Karpas-422 (cell line): ENCODE data around the gene TGFBR3L. TPM values are rescaled to one million over a fixed set of nuclear protein-coding genes. Genes with fewer than 3 reads are reported as not detected.

ENCODE experiments used
- DNase-seq: peaks from one replicate; pipeline ENCODE4 v3.0.0-alpha.2; 2015
- H2AFZ ChIP-seq: fragments of 200-600 bp; sonication (generic); 2 replicates; pipeline ENCODE4 v1.6.1; 2014; ENCODE audit warnings: antibody characterized with exemption, low read length, mixed read lengths
- H3K27ac ChIP-seq: fragments of 200-600 bp; sonication (generic); 2 replicates; pipeline ENCODE4 v1.5.1; 2014; ENCODE audit warnings: mild to moderate bottlenecking, low read length, moderate library complexity
- H3K27me3 ChIP-seq: fragments of 200-600 bp; sonication (generic); 2 replicates; pipeline ENCODE4 v1.6.1; 2014; ENCODE audit warnings: low read length, mixed read lengths
- H3K36me3 ChIP-seq: fragments of 200-600 bp; sonication (generic); 2 replicates; pipeline ENCODE4 v1.6.1; 2014; ENCODE audit warnings: low read length, mixed read lengths; ENCODE audit not compliant: insufficient read depth
- H3K4me1 ChIP-seq: fragments of 200-600 bp; sonication (generic); 2 replicates; pipeline ENCODE4 v1.6.1; 2014; ENCODE audit warnings: mild to moderate bottlenecking, low read length, mixed read lengths
- H3K4me2 ChIP-seq: fragments of 200-600 bp; sonication (generic); 2 replicates; pipeline ENCODE4 v1.6.1; 2014; ENCODE audit warnings: low read length, low read depth, mild to moderate bottlenecking; ENCODE audit not compliant: poor library complexity, severe bottlenecking
- H3K4me3 ChIP-seq: fragments of 200-600 bp; sonication (generic); 2 replicates; pipeline ENCODE4 v1.5.1; 2014; ENCODE audit warnings: mild to moderate bottlenecking, antibody characterized with exemption, low read length, mixed read lengths
- H3K79me2 ChIP-seq: fragments of 200-600 bp; sonication (generic); 2 replicates; pipeline ENCODE4 v1.6.1; 2014; ENCODE audit warnings: mild to moderate bottlenecking, low read length, mixed read lengths
- H3K9ac ChIP-seq: fragments of 200-600 bp; sonication (generic); 2 replicates; pipeline ENCODE4 v1.6.0; 2014; ENCODE audit warnings: low read length
- H3K9me2 ChIP-seq: fragments of 200-600 bp; sonication (generic), shearing (Covaris generic); replicated peaks from 2 replicates; pipeline ENCODE4 v1.6.0; 2014; ENCODE audit warnings: mild to moderate bottlenecking, low read length, moderate library complexity; ENCODE audit not compliant: insufficient read depth
- H3K9me3 ChIP-seq: fragments of 300-700, 200-600 bp; sonication (generic); 2 replicates; pipeline ENCODE4 v1.6.1; 2014; ENCODE audit warnings: low read length, mixed read lengths
- H4K20me1 ChIP-seq: fragments of 200-600 bp; sonication (generic); 2 replicates; pipeline ENCODE4 v1.6.1; 2014; ENCODE audit warnings: mild to moderate bottlenecking, antibody characterized with exemption, low read length, low read depth; ENCODE audit not compliant: insufficient read depth
- total RNA-seq: library from RNA; depleted of rRNA; stranded (reverse); fragments of >200 nt; shearing (Covaris generic); gene quantifications from 2 replicates; pipeline ENCODE4 v1.2.3, GENCODE V29; 2014; ENCODE audit warnings: low replicate concordance; rRNA removed

TGFBR3L gene
- not detected in 2 replicates for total RNA-seq

- H3K4me2 ChIP-seq = peak within 1 kb of the TSS; percentile 62
- no peak for DNase-seq
- peak within 1 kb of the TSS; percentile 65; the same call in 1 of the 2 replicates for H3K9ac ChIP-seq
- H3K4me3 ChIP-seq = peak within 1 kb of the TSS; percentile 57; the same call in 1 of the 2 replicates
- no peaks in the 10 kb centered on the region for H3K9me3 ChIP-seq
- no peaks in the 10 kb centered on the region for H3K79me2 ChIP-seq
- H2AFZ ChIP-seq = no peak within 1 kb of the TSS
- no peaks in the 10 kb centered on the region for H4K20me1 ChIP-seq
- no peaks in the 10 kb centered on the region for H3K27me3 ChIP-seq
- peaks cover 26% of the 10 kb centered on the region for H3K4me1 ChIP-seq
- H3K9me2 ChIP-seq = no peaks in the 10 kb centered on the region
- no peak within 1 kb of the TSS for H3K27ac ChIP-seq
- no peaks in the 10 kb centered on the region for H3K36me3 ChIP-seq
These were observed at the start of gene TGFBR3L for GRCh38 chr19:7914598-7915045. TGFBR3L (plus strand) TSS chr19:7914830.

- Histone ChIP-seq H3K79me2 (no peaks in the 10 kb centered on the region), H3K27me3 (no peaks in the 10 kb centered on the region), H2AFZ (no peak overlapping the region), H3K36me3 (no peaks in the 10 kb centered on the region), H3K9me3 (no peaks in the 10 kb centered on the region), H4K20me1 (no peaks in the 10 kb centered on the region; the same call in 1 of the 2 replicates), H3K4me3 (no peak overlapping the region), H3K27ac (no peak overlapping the region), H3K4me1 (no peaks in the 10 kb centered on the region), H3K9me2 (no peaks in the 10 kb centered on the region), H3K9ac (no peak overlapping the region), H3K4me2 (no peak overlapping the region)
- DNase-seq = peak; percentile 52
These were observed 49.2 kb upstream of the TGFBR3L start for GRCh38 chr19:7865262-7865911.

- DNase-seq = no peak
- no peaks in the 10 kb centered on the region for H3K9me3 ChIP-seq
- H3K4me2 ChIP-seq = no peak overlapping the region
- H3K4me1 ChIP-seq = no peaks in the 10 kb centered on the region
- no peaks in the 10 kb centered on the region for H3K79me2 ChIP-seq
- H3K9ac ChIP-seq = no peak overlapping the region
- H4K20me1 ChIP-seq = no peaks in the 10 kb centered on the region; the same call in 1 of the 2 replicates
- H2AFZ ChIP-seq = no peak overlapping the region
- H3K4me3 ChIP-seq = no peak overlapping the region
- H3K36me3 ChIP-seq = no peaks in the 10 kb centered on the region
- no peaks in the 10 kb centered on the region for H3K9me2 ChIP-seq
- no peaks in the 10 kb centered on the region for H3K27me3 ChIP-seq
- H3K27ac ChIP-seq = no peak overlapping the region
These were observed 48.1 kb upstream of the TGFBR3L start for GRCh38 chr19:7866399-7867091.

GRCh38 chr19:7867092-7867844 lies 47.4 kb upstream of the TGFBR3L start:
- Histone ChIP-seq H3K79me2 (no peaks in the 10 kb centered on the region), H3K4me3 (no peak overlapping the region), H3K4me1 (no peaks in the 10 kb centered on the region), H2AFZ (no peak overlapping the region), H3K4me2 (no peak overlapping the region), H3K9me3 (no peaks in the 10 kb centered on the region), H3K9me2 (no peaks in the 10 kb centered on the region), H3K36me3 (no peaks in the 10 kb centered on the region), H3K27ac (no peak overlapping the region), H3K9ac (no peak overlapping the region), H3K27me3 (no peaks in the 10 kb centered on the region), H4K20me1 (no peaks in the 10 kb centered on the region; the same call in 1 of the 2 replicates)
- DNase-seq = no peak

- no peak overlapping the region for H2AFZ ChIP-seq
- no peaks in the 10 kb centered on the region for H3K9me2 ChIP-seq
- H3K9ac ChIP-seq = no peak overlapping the region
- no peak overlapping the region for H3K27ac ChIP-seq
- no peaks in the 10 kb centered on the region for H3K9me3 ChIP-seq
- no peak for DNase-seq
- no peaks in the 10 kb centered on the region for H3K36me3 ChIP-seq
- H4K20me1 ChIP-seq = no peaks in the 10 kb centered on the region; the same call in 1 of the 2 replicates
- no peaks in the 10 kb centered on the region for H3K4me1 ChIP-seq
- H3K4me2 ChIP-seq = no peak overlapping the region
- H3K27me3 ChIP-seq = no peaks in the 10 kb centered on the region
- no peak overlapping the region for H3K4me3 ChIP-seq
- no peaks in the 10 kb centered on the region for H3K79me2 ChIP-seq
These were observed 46.3 kb upstream of the TGFBR3L start for GRCh38 chr19:7868326-7868670.

GRCh38 chr19:7868671-7869452 lies 45.8 kb upstream of the TGFBR3L start:
- H3K36me3 ChIP-seq = no peaks in the 10 kb centered on the region
- H3K9me2 ChIP-seq = no peaks in the 10 kb centered on the region
- H3K9me3 ChIP-seq = no peaks in the 10 kb centered on the region
- H3K79me2 ChIP-seq = no peaks in the 10 kb centered on the region
- no peak overlapping the region for H3K9ac ChIP-seq
- no peaks in the 10 kb centered on the region; the same call in 1 of the 2 replicates for H4K20me1 ChIP-seq
- H3K4me1 ChIP-seq = no peaks in the 10 kb centered on the region
- peak; percentile 83 for DNase-seq
- H3K27me3 ChIP-seq = no peaks in the 10 kb centered on the region
- H2AFZ ChIP-seq = no peak overlapping the region
- no peak overlapping the region for H3K4me2 ChIP-seq
- no peak overlapping the region for H3K27ac ChIP-seq
- H3K4me3 ChIP-seq = no peak overlapping the region

- Histone ChIP-seq H3K9me2 (no peaks in the 10 kb centered on the region), H2AFZ (no peak overlapping the region), H3K79me2 (no peaks in the 10 kb centered on the region), H3K4me1 (no peaks in the 10 kb centered on the region), H3K4me2 (no peak overlapping the region), H4K20me1 (no peaks in the 10 kb centered on the region; the same call in 1 of the 2 replicates), H3K9ac (no peak overlapping the region), H3K4me3 (no peak overlapping the region), H3K27ac (no peak overlapping the region), H3K27me3 (no peaks in the 10 kb centered on the region), H3K36me3 (no peaks in the 10 kb centered on the region), H3K9me3 (no peaks in the 10 kb centered on the region)
- DNase-seq = peak; percentile 55
These were observed 45.1 kb upstream of the TGFBR3L start for GRCh38 chr19:7869453-7869909.
